T47D (cell line): ENCODE results near the gene INSIG1.

Experiments
- DNase-seq, 2 experiments: peaks; one replicate each; pipeline versions ENCODE4 v3.0.0 to v3.0.0-alpha.2; 2011 to 2012; ENCODE audit warnings: low read depth in 1 of 2, low spot score in 1 of 2
- JUND ChIP-seq: IDR thresholded peaks from 2 replicates; pipeline ENCODE4 v1.6.1; 2012; ENCODE audit warnings: low read depth
- in situ Hi-C: cut with HindIII; loops from 2 replicates; pipeline ENCODE4 v1.10.0; 2016; ENCODE audit warnings: low sequenced_read_pairs, low pct_unique_long_range_greater_than_20kb

INSIG1 gene

GRCh38 chr7:155345490-155345889 lies 47.8 kb downstream of the INSIG1 start:
- TF ChIP-seq JUND, result no peak
- in situ Hi-C loops, result no loop called here
- DNase-seq, result no peak

- no peak for TF ChIP-seq JUND
- in situ Hi-C loops, result no loop called here
- no peak for DNase-seq
Measured at GRCh38 chr7:155346285-155346684, 48.6 kb downstream of the INSIG1 start.

GRCh38 chr7:155348806-155349205 lies 51.1 kb downstream of the INSIG1 start:
- in situ Hi-C loops, result no loop called here
- TF ChIP-seq JUND, result no peak
- no peak for DNase-seq

GRCh38 chr7:155349601-155350331 lies 52.1 kb downstream of the INSIG1 start:
- in situ Hi-C loops, result no loop called here
- no peak for TF ChIP-seq JUND
- peak; percentile 38 to 45 for DNase-seq

GRCh38 chr7:155351120-155351870 lies 53.6 kb downstream of the INSIG1 start:
- no peak for TF ChIP-seq JUND
- no peak for DNase-seq
- in situ Hi-C loops, result no loop called here

GRCh38 chr7:155352076-155352752 lies 54.5 kb downstream of the INSIG1 start:
- DNase-seq, result no peak
- TF ChIP-seq JUND, result no peak
- in situ Hi-C loops, result no loop called here

- in situ Hi-C loops, result no loop called here
- TF ChIP-seq JUND, result no peak
- DNase-seq, result no peak
Measured at GRCh38 chr7:155352753-155353115, 55.1 kb downstream of the INSIG1 start.

GRCh38 chr7:155353256-155353897 lies 55.7 kb downstream of the INSIG1 start:
- no peak for DNase-seq
- no peak for TF ChIP-seq JUND
- in situ Hi-C loops, result no loop called here

GRCh38 chr7:155354371-155355048 lies 56.8 kb downstream of the INSIG1 start:
- no peak for DNase-seq
- no peak for TF ChIP-seq JUND
- in situ Hi-C loops, result no loop called here

GRCh38 chr7:155355176-155355575 lies 57.5 kb downstream of the INSIG1 start:
- in situ Hi-C loops, result no loop called here
- no peak for DNase-seq
- no peak for TF ChIP-seq JUND

- TF ChIP-seq JUND, result no peak
- in situ Hi-C loops, result no loop called here
- no peak for DNase-seq
Measured at GRCh38 chr7:155355745-155356144, 58.1 kb downstream of the INSIG1 start.
